ENCODE measurements around the gene APBA2.

APBA2 gene

GRCh38 chr15:28937271-28937670, 51.5 kb downstream of the APBA2 start:
- ATAC-seq (replicated peaks) = no peak
- peaks cover 4 to 6% of the 10 kb centered on the region in 2 donors for H3K9me3 Mint-ChIP-seq
- H3K27ac Mint-ChIP-seq = no peak overlapping the region
- H3K4me1 Mint-ChIP-seq = peaks cover 0 to 4% of the 10 kb centered on the region in 2 donors
- no peaks in the 10 kb centered on the region for H3K27me3 Mint-ChIP-seq
- no peak overlapping the region for H3K4me3 Mint-ChIP-seq
- no peaks in the 10 kb centered on the region for H3K36me3 Mint-ChIP-seq
- DNase-seq = no peak

GRCh38 chr15:28942046-28942445, 56.3 kb downstream of the APBA2 start:
- Mint-ChIP-seq H3K36me3 (no peaks in the 10 kb centered on the region), H3K4me1 (peaks cover 0 to 4% of the 10 kb centered on the region in 2 donors), H3K4me3 (no peak overlapping the region), H3K9me3 (peaks cover 4% of the 10 kb centered on the region in 2 donors), H3K27me3 (no peaks in the 10 kb centered on the region), H3K27ac (no peak overlapping the region)
- ATAC-seq (replicated peaks) (no peak), DNase-seq (no peak)

- Mint-ChIP-seq H3K9me3 (peaks cover 4% of the 10 kb centered on the region in 2 donors), H3K36me3 (no peaks in the 10 kb centered on the region), H3K4me1 (peaks cover 0 to 4% of the 10 kb centered on the region in 2 donors), H3K4me3 (no peak overlapping the region), H3K27ac (no peak overlapping the region), H3K27me3 (no peaks in the 10 kb centered on the region)
- ATAC-seq (replicated peaks) = no peak
- DNase-seq = no peak
Observed at GRCh38 chr15:28942571-28942970, 56.8 kb downstream of the APBA2 start.

- Mint-ChIP-seq H3K36me3 (no peaks in the 10 kb centered on the region), H3K27ac (no peak overlapping the region), H3K4me3 (no peak overlapping the region), H3K27me3 (no peaks in the 10 kb centered on the region), H3K9me3 (peaks cover 4% of the 10 kb centered on the region in 2 donors), H3K4me1 (peaks cover 0 to 3% of the 10 kb centered on the region in 2 donors)
- ATAC-seq (replicated peaks) (no peak), DNase-seq (no peak)
Observed at GRCh38 chr15:28943146-28943545, 57.4 kb downstream of the APBA2 start.

DNA sequence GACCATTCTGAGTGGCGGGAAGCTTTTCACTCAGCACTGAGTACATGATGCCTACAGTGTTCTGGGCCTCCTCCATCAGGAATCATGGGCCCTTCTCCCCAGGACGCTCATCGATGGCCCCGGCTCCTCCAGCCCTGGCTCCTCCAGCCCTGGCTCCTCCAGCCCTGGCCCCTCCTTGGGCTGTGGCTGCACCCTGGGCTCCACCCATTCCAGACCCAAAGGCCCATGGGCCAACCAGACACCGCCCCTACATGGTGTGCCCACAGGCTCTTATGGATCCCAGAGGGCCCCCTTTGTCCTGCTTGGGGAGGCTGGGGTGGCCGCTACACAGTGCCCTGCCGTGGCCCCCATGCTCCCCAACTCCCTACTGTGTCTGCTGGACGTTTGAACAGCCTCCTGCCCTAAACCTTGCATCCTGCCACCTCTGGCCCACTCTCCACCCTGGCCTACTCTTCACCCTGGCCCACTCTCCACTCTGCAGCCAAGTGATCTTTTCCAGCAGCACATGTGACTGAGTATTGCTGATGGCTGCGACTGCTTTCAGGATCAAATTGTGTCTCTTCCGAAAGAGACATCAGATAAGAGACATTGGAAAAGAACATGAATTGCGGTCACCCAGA, 57.9 kb downstream of the APBA2 start:
- Mint-ChIP-seq H3K27me3 (peaks cover 3% of the 10 kb centered on the region in 2 donors), H3K27ac (no peak overlapping the region), H3K4me3 (no peak overlapping the region), H3K9me3 (peaks cover 4% of the 10 kb centered on the region in 2 donors), H3K36me3 (no peaks in the 10 kb centered on the region), H3K4me1 (peaks cover 3 to 4% of the 10 kb centered on the region in 2 donors)
- DNase-seq (no peak), ATAC-seq (replicated peaks) (no peak)

GRCh38 chr15:28944286-28944685, 58.5 kb downstream of the APBA2 start:
- no peak for ATAC-seq (replicated peaks)
- H3K27ac Mint-ChIP-seq = no peak overlapping the region
- H3K4me3 Mint-ChIP-seq = no peak overlapping the region

GRCh38 chr15:28944696-28945300, 59.0 kb downstream of the APBA2 start:
- H3K27ac Mint-ChIP-seq = no peak overlapping the region
- ATAC-seq (replicated peaks) (no peak), DNase-seq (no peak)
- H3K4me1 Mint-ChIP-seq = peaks cover 5 to 10% of the 10 kb centered on the region in 2 donors
- no peaks in the 10 kb centered on the region for H3K36me3 Mint-ChIP-seq
- H3K9me3 Mint-ChIP-seq = no peaks in the 10 kb centered on the region
- peaks cover 7 to 10% of the 10 kb centered on the region in 2 donors for H3K27me3 Mint-ChIP-seq
- H3K4me3 Mint-ChIP-seq = no peak overlapping the region

More at GRCh38 chr15:28944286-28944685, 58.5 kb downstream of the APBA2 start:
- H3K4me1 Mint-ChIP-seq = peaks cover 5 to 10% of the 10 kb centered on the region in 2 donors
- no peak for DNase-seq
- H3K27me3 Mint-ChIP-seq = peaks cover 7 to 9% of the 10 kb centered on the region in 2 donors
- no peaks in the 10 kb centered on the region for H3K36me3 Mint-ChIP-seq
- H3K9me3 Mint-ChIP-seq = peaks cover 4% of the 10 kb centered on the region in 2 donors

DNA sequence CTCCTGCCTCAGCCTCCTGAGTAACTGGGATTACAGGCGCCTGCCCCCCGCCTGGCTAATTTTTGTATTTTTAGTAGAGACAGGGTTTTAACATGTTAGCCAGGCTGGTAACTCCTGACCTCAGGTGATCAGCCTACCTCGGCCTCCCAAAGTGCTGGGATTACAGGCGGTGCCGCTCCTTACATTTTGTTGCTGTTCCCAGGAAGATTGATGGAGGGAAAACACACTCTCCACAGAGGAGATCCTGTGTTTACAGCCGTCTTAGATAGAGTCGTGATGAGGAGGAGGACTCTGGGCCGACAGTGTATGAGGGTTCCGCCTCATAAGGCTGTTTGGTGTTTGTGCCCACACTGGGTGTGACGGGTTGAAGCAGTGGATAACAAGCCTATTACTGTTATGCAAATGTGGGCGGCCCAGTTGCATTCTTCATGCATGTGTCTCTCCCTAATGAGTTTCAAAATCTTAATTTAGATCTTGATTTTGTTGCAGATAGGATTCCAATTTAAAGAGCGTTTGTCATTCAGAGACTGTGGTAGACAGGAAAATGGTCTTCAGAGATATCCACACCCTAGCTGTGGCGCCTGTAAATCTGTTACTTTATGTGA, 60.0 kb downstream of the APBA2 start:
- Mint-ChIP-seq H3K4me1 (peaks cover 5 to 10% of the 10 kb centered on the region in 2 donors), H3K27ac (no peak overlapping the region), H3K9me3 (no peaks in the 10 kb centered on the region), H3K4me3 (no peak overlapping the region), H3K27me3 (peaks cover 7 to 10% of the 10 kb centered on the region in 2 donors), H3K36me3 (no peaks in the 10 kb centered on the region)
- ATAC-seq (replicated peaks) (no peak), DNase-seq (no peak)

DNA sequence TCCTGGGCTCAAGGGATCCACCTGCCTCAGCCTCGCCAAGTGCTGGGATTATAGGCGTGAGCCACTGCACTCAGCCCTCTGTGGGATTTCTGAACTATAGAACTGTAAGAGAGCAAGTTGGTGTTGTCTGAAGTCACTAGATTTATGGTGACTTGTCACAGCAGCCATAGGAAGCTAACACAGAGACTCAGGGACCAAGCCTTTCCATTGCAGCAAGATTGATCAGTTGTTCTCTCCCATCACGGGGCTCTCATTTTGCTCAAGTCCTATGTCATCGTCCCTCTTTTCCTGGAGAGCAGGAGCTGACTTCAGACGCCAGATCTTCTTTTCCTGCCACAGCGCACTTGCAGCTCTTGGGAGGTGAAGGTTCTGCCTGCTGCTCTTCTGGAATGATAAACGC, 61.0 kb downstream of the APBA2 start:
- Mint-ChIP-seq H3K4me1 (peaks cover 5 to 10% of the 10 kb centered on the region in 2 donors), H3K4me3 (no peak overlapping the region), H3K27ac (no peak overlapping the region), H3K27me3 (peaks cover 7 to 10% of the 10 kb centered on the region in 2 donors), H3K36me3 (no peaks in the 10 kb centered on the region), H3K9me3 (no peaks in the 10 kb centered on the region)
- no peak for DNase-seq
- ATAC-seq (replicated peaks) = no peak

DNA sequence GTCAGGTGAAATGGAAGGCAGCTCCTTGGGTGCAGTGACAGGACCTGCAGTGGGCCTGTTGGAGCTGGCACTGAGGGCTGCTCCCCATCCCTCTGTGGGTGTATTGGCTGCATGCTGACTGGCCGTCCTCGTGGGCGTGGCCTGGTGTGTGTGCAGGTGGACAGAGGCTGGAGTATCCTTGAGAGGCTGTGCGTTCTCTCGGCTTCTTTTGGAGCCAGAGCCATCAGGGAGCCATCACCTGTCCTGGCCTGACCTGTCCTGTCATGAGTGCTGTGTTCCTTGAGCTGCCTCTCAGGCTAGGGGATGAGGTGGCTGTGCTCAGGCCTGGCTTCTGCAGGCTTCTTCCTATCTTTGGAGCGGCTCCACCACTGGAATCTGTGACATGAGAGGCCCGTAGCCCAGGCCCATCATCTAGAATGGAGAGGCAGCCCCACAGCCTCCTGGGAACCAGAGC, 61.5 kb downstream of the APBA2 start:
- Mint-ChIP-seq H3K4me1 (peaks cover 5 to 10% of the 10 kb centered on the region in 2 donors), H3K27ac (no peak overlapping the region), H3K36me3 (no peaks in the 10 kb centered on the region), H3K9me3 (no peaks in the 10 kb centered on the region), H3K27me3 (peaks cover 7 to 10% of the 10 kb centered on the region in 2 donors), H3K4me3 (no peak overlapping the region)
- ATAC-seq (replicated peaks) (no peak), DNase-seq (no peak)

DNA sequence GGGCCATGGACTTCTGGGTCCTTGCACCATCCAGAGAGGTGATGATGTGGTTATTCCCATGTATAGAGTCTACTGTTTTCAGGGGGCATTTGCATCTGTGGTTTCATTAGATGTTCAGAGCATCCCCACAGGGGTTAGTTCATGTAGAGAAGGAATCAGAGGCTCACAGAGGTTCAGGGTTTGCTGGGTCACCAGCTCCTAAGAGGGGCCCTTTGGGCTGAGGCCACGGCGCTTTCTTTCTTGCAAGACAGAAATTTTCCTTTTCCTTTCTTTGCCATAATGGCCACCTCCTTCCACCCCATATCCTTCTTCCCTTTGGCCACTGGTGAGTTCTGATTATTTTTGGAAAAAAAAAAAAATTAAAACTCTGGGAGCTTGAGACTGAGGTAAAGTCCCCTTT, 62.3 kb downstream of the APBA2 start:
- H3K4me3 Mint-ChIP-seq = no peak overlapping the region
- H3K27me3 Mint-ChIP-seq = peaks cover 8 to 10% of the 10 kb centered on the region in 2 donors
- H3K36me3 Mint-ChIP-seq = no peaks in the 10 kb centered on the region
- H3K4me1 Mint-ChIP-seq = peaks cover 5 to 10% of the 10 kb centered on the region in 2 donors
- no peaks in the 10 kb centered on the region for H3K9me3 Mint-ChIP-seq
- no peak overlapping the region for H3K27ac Mint-ChIP-seq
- DNase-seq (no peak), ATAC-seq (replicated peaks) (no peak)

DNA sequence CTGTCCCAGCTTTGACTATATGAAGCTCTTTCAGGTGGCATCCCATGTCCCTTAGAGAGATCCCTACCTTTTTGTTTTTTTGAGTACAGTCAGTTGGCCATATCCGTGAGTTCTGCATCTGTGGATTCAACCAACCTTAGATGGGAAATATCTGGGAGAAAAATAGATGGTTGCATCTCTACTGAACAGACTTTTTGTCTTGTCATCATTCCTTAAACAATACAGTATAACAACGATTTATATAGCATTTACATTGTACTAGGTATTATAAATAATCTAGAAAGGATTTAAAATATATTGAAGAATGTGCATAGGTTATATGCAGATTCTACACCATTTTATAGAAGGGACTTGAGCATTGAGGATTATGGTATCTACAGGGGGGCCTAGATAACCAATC, 65.1 kb downstream of the APBA2 start:
- no peak overlapping the region for H3K27ac Mint-ChIP-seq
- peaks cover 18 to 22% of the 10 kb centered on the region in 2 donors for H3K27me3 Mint-ChIP-seq
- ATAC-seq (replicated peaks) (no peak), DNase-seq (no peak)
- no peaks in the 10 kb centered on the region for H3K36me3 Mint-ChIP-seq
- peaks cover 5 to 10% of the 10 kb centered on the region in 2 donors for H3K4me1 Mint-ChIP-seq
- H3K9me3 Mint-ChIP-seq = no peaks in the 10 kb centered on the region
- no peak overlapping the region for H3K4me3 Mint-ChIP-seq

DNA sequence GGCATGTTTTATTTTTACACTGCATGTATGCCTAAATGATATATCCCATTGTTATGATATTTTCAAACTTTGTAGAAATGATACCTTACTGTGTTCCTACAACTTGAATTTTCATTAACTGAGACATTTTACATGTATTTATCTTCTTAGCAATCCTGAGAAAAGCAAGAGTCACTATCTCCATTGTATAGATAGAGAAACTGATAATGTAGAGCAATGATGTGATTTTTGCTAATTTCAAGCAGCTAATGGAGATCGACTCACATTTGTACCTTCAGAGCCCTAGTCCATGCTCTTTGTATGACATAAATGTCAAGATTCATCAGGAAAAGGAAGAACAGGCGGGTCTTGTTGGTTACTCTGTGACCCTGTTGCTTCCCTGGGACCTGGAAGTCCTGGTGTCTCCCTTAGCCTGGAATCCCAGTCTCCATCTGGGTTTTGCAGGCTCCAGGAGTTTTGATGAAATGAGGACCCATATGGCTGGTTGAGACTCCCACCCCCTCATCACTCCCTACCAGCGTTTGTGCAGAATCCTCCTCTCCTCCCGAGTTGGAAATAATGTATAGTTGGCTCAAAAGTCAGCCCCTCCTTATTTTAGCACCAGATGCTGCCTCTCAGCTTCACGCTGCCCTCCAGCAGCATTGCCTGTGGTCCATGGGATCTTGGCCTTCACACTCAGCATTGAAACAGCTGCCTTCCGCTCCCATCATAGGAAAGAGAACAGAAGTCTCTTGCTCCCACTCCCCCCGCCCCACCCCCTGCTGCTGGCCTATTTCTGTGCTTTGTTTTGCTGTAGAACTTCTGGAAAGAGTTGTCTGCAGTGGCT, 67.1 kb downstream of the APBA2 start:
- ATAC-seq (replicated peaks) (no peak), DNase-seq (no peak)
- Mint-ChIP-seq H3K36me3 (no peaks in the 10 kb centered on the region), H3K4me3 (no peak overlapping the region), H3K9me3 (no peaks in the 10 kb centered on the region), H3K4me1 (peaks cover 5 to 10% of the 10 kb centered on the region in 2 donors), H3K27ac (no peak overlapping the region), H3K27me3 (peaks cover 18 to 22% of the 10 kb centered on the region in 2 donors)

DNA sequence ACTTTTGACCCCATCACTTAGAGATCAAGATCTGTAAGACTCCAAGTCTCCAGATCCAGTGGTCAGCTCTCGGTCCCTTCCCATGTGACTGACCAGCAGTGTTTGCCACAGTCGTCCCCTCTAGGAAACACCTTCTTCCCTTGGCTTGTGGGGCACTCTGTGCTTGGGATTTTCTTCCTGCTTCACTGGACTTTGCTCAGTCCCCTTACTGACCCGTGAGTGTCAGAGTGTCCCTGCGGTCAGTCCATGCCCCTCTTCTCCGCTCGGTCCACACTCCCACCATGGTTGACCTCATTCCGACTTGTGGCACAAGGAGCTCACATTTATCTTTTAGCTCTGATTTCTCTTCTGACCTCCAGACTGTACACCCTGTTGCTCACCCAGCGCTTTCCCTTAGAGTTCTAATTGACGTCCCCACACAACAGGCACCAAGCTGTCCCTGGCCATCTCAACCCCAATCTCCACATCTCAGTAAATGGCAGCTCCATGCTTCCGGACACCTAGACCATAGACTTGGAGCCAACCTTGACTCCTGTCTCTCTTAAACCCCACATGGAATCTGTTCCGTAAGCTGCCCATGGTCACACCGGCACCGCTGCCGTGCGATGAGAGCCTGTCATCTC, 67.9 kb downstream of the APBA2 start:
- ATAC-seq (replicated peaks) = no peak
- H3K27ac Mint-ChIP-seq = no peak overlapping the region
- peaks cover 16 to 19% of the 10 kb centered on the region in 2 donors for H3K27me3 Mint-ChIP-seq
- H3K4me3 Mint-ChIP-seq = no peak overlapping the region
- H3K36me3 Mint-ChIP-seq = no peaks in the 10 kb centered on the region
- no peak for DNase-seq
- H3K9me3 Mint-ChIP-seq = no peaks in the 10 kb centered on the region
- peaks cover 5 to 6% of the 10 kb centered on the region in 2 donors for H3K4me1 Mint-ChIP-seq

All from stimulated activated naive B cell treated with anti-CD40 and anti-IgM and Interleukin-4, amounts not matched to agents 10 μg/mL and 1 μg/mL and 100 μg/mL, for 72 hours (primary cell).